Neural progenitor cell (in vitro differentiated cells): ENCODE measurements around the gene SLC25A26. TPM values are rescaled to one million over a fixed set of nuclear protein-coding genes. Genes with fewer than 3 reads are reported as not detected.
A peak's percentile ranks its signal among the peaks of the same experiment; 100 is the strongest.

Experiments
- DNase-seq: peaks from one replicate; pipeline ENCODE4 v3.0.0-alpha.2; 2016; ENCODE audit warnings: low spot score
- H2AFZ ChIP-seq: fragments of 200-600 bp; sonication (generic); replicated peaks from 2 replicates; pipeline ENCODE4 v1.6.1; 2016; ENCODE audit warnings: antibody characterized with exemption
- H3F3A ChIP-seq: fragments of 200-600 bp; sonication (generic); 2 replicates; pipeline ENCODE4 v1.6.1; 2016; ENCODE audit warnings: antibody characterized with exemption, low read depth
- H3K27ac ChIP-seq: fragments of 200-600 bp; sonication (generic); 2 replicates; pipeline ENCODE4 v1.5.1; 2016; ENCODE audit warnings: mild to moderate bottlenecking
- H3K27me3 ChIP-seq: fragments of 200-600 bp; sonication (generic); 2 replicates; pipeline ENCODE4 v1.6.1; 2016; ENCODE audit warnings: mild to moderate bottlenecking, moderate library complexity
- H3K36me3 ChIP-seq: fragments of 200-600 bp; sonication (generic); 2 replicates; pipeline ENCODE4 v1.5.1; 2016
- H3K4me1 ChIP-seq: fragments of 200-600 bp; sonication (generic); 2 replicates; pipeline ENCODE4 v1.6.1; 2016; ENCODE audit warnings: mixed run types
- H3K4me2 ChIP-seq: fragments of 200-600 bp; sonication (generic); 2 replicates; pipeline ENCODE4 v1.6.1; 2016
- H3K4me3 ChIP-seq: fragments of 200-600 bp; sonication (generic); 2 replicates; pipeline ENCODE4 v1.5.1; 2016
- H3K79me2 ChIP-seq: fragments of 200-600 bp; sonication (generic); 2 replicates; pipeline ENCODE4 v1.6.1; 2016; ENCODE audit warnings: low read depth
- H3K9ac ChIP-seq: fragments of 200-600 bp; sonication (generic); 2 replicates; pipeline ENCODE4 v1.6.1; 2016
- H3K9me3 ChIP-seq: fragments of 200-600 bp; sonication (generic); 2 replicates; pipeline ENCODE4 v1.5.1; 2016; ENCODE audit warnings: low read depth
- H4K20me1 ChIP-seq: fragments of 200-600 bp; sonication (generic); 2 replicates; pipeline ENCODE4 v1.6.1; 2016; ENCODE audit warnings: low read depth
- H3K27ac Mint-ChIP-seq: 3 replicates; pipeline ENCODE4 v1.8.0; 2021; ENCODE audit warnings: mixed read lengths
- H3K27me3 Mint-ChIP-seq: 2 replicates; pipeline ENCODE4 v1.8.0; 2022; ENCODE audit warnings: low read depth, mild to moderate bottlenecking, inconsistent platforms, moderate library complexity, mixed read lengths; ENCODE audit not compliant: insufficient read depth
- H3K36me3 Mint-ChIP-seq: 3 replicates; pipeline ENCODE4 v1.8.0; 2021; ENCODE audit warnings: mixed read lengths
- H3K4me1 Mint-ChIP-seq: 3 replicates; pipeline ENCODE4 v1.8.0; 2021; ENCODE audit warnings: mixed read lengths
- H3K4me3 Mint-ChIP-seq: 3 replicates; pipeline ENCODE4 v1.8.0; 2021; ENCODE audit warnings: mild to moderate bottlenecking, moderate library complexity, mixed read lengths
- H3K9me3 Mint-ChIP-seq: 3 replicates; pipeline ENCODE4 v1.8.0; 2020; ENCODE audit warnings: mixed read lengths
- CTCF ChIP-seq: fragments of 200-600 bp; sonication (generic); IDR thresholded peaks from 2 replicates; pipeline ENCODE4 v1.5.1; 2017; ENCODE audit warnings: antibody characterized with exemption, mild to moderate bottlenecking
- EZH2 ChIP-seq: fragments of 200-600 bp; sonication (generic); IDR thresholded peaks from 2 replicates; pipeline ENCODE4 v1.6.1; 2017; ENCODE audit warnings: antibody characterized with exemption, mild to moderate bottlenecking, moderate library complexity
- EZH2phosphoT487 ChIP-seq: fragments of 200-600 bp; sonication (generic); IDR thresholded peaks from 2 replicates; pipeline ENCODE4 v1.6.1; 2017; ENCODE audit warnings: antibody characterized with exemption
- total RNA-seq: library from RNA; depleted of rRNA; stranded (reverse); fragments of >200 nt; gene quantifications from 2 replicates; pipeline ENCODE4 v1.2.3, GENCODE V29; 2015; ENCODE audit warnings: low replicate concordance

Gene SLC25A26
- total RNA-seq, 1 donor from 2014 or later: 17.0 TPM

- DNase-seq: no peak
- H3K79me2 ChIP-seq: no peaks in the 10 kb centered on the region
- Mint-ChIP-seq H3K4me1 (peaks cover 4% of the 10 kb centered on the region), H3K27me3 (no peaks in the 10 kb centered on the region), H3K9me3 (peaks cover 4% of the 10 kb centered on the region), H3K27ac (no peak overlapping the region), H3K4me3 (no peak overlapping the region), H3K36me3 (no peaks in the 10 kb centered on the region)
- H3K9me3 ChIP-seq: no peaks in the 10 kb centered on the region
- H4K20me1 ChIP-seq: no peaks in the 10 kb centered on the region
- H2AFZ ChIP-seq: no peak overlapping the region
- H3K27ac ChIP-seq: no peak overlapping the region
- no peak overlapping the region for H3K9ac ChIP-seq
- H3K4me3 ChIP-seq: no peak overlapping the region
- no peaks in the 10 kb centered on the region for H3K27me3 ChIP-seq
- H3K4me1 ChIP-seq: no peaks in the 10 kb centered on the region
- H3F3A ChIP-seq: peaks cover 7% of the 10 kb centered on the region
- H3K36me3 ChIP-seq: no peaks in the 10 kb centered on the region
- TF ChIP-seq CTCF (no peak), EZH2phosphoT487 (no peak), EZH2 (no peak)
- no peak overlapping the region for H3K4me2 ChIP-seq
Measured at GRCh38 chr3:66211779-66212178, 9.0 kb upstream of the SLC25A26 start.

GRCh38 chr3:66215106-66215505 is 5.7 kb upstream of the SLC25A26 start:
- no peak for DNase-seq
- Mint-ChIP-seq H3K4me1 (peaks cover 4% of the 10 kb centered on the region), H3K27ac (no peak overlapping the region), H3K27me3 (no peaks in the 10 kb centered on the region), H3K9me3 (peaks cover 4% of the 10 kb centered on the region), H3K4me3 (no peak overlapping the region), H3K36me3 (no peaks in the 10 kb centered on the region)
- H3F3A ChIP-seq: peaks cover under 1% of the 10 kb centered on the region
- H4K20me1 ChIP-seq: no peaks in the 10 kb centered on the region
- H3K4me1 ChIP-seq: no peaks in the 10 kb centered on the region
- H3K36me3 ChIP-seq: no peaks in the 10 kb centered on the region
- H2AFZ ChIP-seq: no peak overlapping the region
- H3K27me3 ChIP-seq: no peaks in the 10 kb centered on the region
- no peak overlapping the region for H3K9ac ChIP-seq
- no peak overlapping the region for H3K4me3 ChIP-seq
- H3K27ac ChIP-seq: no peak overlapping the region
- TF ChIP-seq CTCF (no peak), EZH2 (no peak), EZH2phosphoT487 (no peak)
- H3K9me3 ChIP-seq: no peaks in the 10 kb centered on the region
- no peaks in the 10 kb centered on the region for H3K79me2 ChIP-seq
- no peak overlapping the region for H3K4me2 ChIP-seq

GRCh38 chr3:66220066-66220465 is 735 bp upstream of the SLC25A26 start:
- H3K36me3 ChIP-seq: no peaks in the 10 kb centered on the region
- H3K27ac Mint-ChIP-seq: no peak overlapping the region
- peaks cover 17% of the 10 kb centered on the region for H3K79me2 ChIP-seq
- H2AFZ ChIP-seq: peak overlapping the region; percentile 71
- no peaks in the 10 kb centered on the region for H4K20me1 ChIP-seq
- no peaks in the 10 kb centered on the region for H3K27me3 ChIP-seq
- peaks cover 2% of the 10 kb centered on the region for H3K27me3 Mint-ChIP-seq
- no peak overlapping the region for H3K27ac ChIP-seq
- H3K4me1 ChIP-seq: peaks cover 6% of the 10 kb centered on the region
- peak overlapping the region; percentile 79 for H3K4me3 ChIP-seq
- H3K4me2 ChIP-seq: peak overlapping the region; percentile 96
- no peaks in the 10 kb centered on the region for H3K9me3 ChIP-seq
- H3K36me3 Mint-ChIP-seq: no peaks in the 10 kb centered on the region
- TF ChIP-seq EZH2phosphoT487: no peak
- TF ChIP-seq CTCF: no peak
- no peak for TF ChIP-seq EZH2
- H3K9me3 Mint-ChIP-seq: no peaks in the 10 kb centered on the region
- no peak overlapping the region for H3K9ac ChIP-seq
- peak overlapping the region; percentile 98 for H3K4me3 Mint-ChIP-seq
- peaks cover 9% of the 10 kb centered on the region for H3F3A ChIP-seq
- H3K4me1 Mint-ChIP-seq: peaks cover 10% of the 10 kb centered on the region
- DNase-seq: no peak
